Measurements from ENCODE around the gene ATP9B.

The ATP9B gene

GRCh38 chr18:79336556-79337142, 267.5 kb downstream of the ATP9B start:
- DNase-seq = no peak

DNA sequence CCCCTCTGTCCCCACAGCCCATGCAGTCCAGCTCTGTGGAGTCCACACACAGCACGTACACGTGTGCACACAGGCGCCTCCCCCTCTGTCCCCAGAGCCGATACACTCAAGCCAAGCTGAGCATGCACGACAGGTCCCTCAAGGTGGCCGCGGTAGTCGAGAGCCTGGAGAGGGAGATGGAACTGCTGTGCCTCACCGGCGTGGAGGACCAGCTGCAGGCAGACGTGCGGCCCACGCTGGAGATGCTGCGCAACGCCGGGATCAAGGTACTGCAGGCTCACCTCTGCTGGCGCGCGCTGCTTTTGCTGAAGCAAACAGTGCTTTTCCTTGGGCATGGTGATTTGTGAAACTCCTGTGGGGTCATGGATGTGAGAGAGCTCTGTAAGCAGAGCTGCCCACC, 268.0 kb downstream of the ATP9B start:
- no peak for DNase-seq

DNA sequence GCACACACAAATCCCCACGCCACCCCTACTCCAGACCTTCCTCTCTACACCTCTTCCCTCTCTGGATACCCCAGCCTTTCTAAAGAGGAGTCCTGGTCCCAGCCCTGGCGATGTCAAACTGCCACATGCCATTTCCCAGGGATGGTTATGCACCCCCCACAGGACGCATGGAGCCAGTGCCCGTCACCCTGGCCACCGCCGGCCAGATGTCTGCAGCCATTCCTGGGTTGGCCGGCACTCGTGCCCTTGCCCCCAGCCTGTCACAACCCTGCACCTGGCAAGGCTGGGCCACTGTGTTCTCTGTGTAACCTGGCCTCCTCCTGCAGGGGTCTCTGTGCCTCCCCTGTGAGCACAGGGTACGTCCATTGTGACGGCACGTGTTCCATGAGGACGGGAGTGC, 268.4 kb downstream of the ATP9B start:
- no peak for DNase-seq

- no peak for DNase-seq
Measured at GRCh38 chr18:79339094-79339908, 270.1 kb downstream of the ATP9B start.

DNA sequence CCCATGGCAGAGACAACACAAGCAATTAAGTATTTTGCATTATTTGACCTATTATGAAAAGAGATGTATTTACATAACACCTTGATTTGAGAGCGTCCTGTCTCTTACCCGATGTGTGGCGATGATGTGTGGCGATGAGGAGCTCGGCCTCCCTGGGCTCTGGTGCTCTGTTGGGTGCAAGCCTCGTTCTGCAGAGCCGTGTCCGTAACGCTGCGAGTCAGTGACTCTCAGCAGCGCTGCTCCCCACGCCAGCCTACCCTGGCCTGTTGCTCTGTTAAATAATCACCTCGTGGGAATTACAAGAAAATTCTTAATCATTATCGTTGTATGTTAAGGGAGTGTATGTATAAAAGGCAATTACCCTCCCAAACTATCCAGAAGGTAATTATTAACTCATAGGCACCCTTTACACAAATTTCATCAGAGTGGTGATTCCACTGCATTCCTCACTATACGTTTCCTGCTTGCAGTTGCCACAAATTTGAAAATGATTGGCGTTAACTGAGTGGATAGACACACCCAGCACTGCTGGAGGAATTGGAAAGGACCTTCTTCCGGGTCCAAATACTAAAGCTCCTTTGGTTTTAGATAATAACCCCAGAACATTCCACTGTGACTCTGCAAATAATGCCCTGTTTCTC, 274.5 kb downstream of the ATP9B start:
- DNase-seq = no peak

GRCh38 chr18:79344208-79344581, 275.0 kb downstream of the ATP9B start:
- DNase-seq = no peak

GRCh38 chr18:79345366-79345765, 276.2 kb downstream of the ATP9B start:
- DNase-seq = no peak

GRCh38 chr18:79345981-79346380, 276.8 kb downstream of the ATP9B start:
- DNase-seq = no peak

- no peak for DNase-seq
Measured at GRCh38 chr18:79348066-79348465, 278.9 kb downstream of the ATP9B start.

- no peak for DNase-seq
Measured at GRCh38 chr18:79352432-79352831, 283.2 kb downstream of the ATP9B start.

DNA sequence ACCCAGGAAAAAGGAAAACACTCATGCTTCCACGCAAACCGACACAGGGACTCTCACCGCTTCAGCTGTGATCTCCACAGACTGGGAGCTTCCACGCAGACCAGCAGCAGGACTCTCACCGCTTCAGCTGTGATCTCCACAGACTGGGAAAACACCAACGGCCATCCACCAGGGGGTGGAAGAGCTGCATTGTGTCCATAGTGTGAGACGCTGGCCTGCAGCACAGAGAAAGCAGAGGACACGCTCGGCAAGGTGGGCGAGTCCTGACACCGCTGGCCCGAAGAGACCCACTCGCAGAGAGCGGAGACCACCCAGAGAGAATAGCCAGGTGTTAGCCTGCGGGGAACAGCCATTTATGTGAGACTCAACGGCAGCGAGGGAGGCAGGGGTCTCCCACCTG, 284.1 kb downstream of the ATP9B start:
- DNase-seq = no peak

GRCh38 chr18:79354350-79354749, 285.2 kb downstream of the ATP9B start:
- DNase-seq = no peak

DNA sequence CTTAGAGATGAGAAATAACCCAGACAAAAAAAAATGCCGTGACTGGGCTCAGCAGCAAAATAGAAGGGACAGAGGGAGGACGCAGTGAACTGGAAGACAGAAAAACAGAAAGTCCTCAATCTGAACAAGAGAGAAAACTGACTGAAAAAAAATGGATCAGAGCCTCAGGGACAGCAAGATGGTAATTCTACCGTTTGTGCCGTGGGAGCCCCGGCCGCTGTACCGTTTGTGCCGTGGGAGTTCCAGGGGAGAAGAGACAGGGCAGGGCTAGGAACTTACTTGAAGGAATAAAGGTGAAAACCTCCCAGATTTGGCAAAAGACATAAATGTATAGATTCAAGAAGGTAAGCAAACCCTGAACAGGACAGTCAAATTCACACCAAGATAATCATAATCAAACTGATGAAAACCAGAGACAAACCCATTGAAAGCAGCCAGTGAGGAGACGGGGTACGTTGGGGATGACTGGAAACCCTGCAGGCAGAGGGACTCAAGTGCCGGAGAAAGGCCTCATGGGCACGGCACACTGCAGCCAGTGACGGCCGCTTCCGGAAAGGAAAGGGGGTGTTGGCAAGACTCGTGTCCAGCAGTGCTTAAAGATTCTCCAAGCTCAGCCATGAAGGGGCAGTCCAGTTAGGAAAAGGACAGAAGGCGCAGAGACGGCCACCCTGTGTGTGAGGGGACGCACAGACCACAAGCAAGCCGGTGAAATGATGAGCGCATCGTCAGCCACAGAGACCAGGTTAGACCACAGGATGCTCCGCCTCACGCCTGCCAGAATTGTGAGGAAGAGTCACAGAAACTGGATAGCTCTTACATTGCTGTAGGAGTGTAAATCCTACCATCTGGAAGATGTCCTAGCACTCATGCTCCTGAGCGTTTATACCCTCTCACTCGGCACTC, 286.5 kb downstream of the ATP9B start:
- no peak for DNase-seq

DNA sequence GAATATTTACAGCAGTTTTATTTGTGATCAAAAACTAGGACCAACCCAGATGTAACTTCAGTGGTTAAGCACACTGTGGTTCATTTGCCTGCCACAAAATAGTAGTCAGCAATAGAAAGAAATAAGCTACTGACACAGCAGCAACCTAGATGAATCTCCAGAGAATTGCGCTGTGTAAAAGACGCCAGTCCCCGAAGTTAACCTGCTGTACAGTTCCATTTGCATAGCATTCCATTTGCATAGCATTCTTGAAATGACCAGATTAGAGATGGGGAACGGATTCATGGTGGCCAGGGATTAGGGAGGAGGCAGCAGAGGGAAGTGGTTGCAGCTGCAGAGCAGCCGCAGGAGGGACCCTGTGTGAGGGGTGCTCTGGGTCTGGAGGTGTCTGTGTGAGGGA, 287.2 kb downstream of the ATP9B start:
- no peak for DNase-seq

GRCh38 chr18:79360933-79361332, 291.7 kb downstream of the ATP9B start:
- DNase-seq = no peak

DNA sequence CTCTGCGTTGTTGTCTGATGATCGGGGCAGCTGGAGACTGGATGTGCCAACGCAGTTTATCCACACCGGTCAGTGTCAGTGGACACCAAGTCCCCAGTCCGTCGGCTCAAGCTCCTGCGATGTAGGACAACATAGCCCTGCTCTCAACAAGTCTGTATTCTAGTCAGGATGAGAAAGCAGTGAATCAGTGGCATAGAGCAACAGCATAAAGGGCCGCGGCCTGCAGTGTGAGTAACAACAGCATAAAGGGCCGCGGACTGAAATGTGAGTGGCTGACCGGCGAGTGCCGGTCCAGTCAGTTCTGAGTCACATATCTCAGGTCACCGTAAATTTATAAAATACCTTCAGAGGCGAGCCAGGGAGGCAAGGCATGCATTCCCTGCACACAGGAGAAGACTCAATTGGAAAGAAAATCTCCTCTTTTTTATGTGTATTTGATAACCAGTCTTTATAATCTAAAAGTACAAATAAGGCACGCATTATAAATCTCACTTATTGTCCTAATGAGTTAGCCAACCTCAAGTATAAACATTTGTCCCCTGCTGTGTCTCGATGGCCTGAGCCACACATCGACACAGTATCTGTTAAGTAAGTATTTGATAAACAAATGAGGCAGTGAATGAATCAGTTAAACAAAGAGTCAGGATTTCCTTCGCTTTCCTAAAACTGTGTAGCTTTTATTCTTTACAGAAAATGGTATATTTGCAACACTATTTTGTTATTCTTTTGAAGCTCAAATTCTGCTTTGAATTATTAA, 292.8 kb downstream of the ATP9B start:
- no peak for DNase-seq

GRCh38 chr18:79365701-79366100, 296.5 kb downstream of the ATP9B start:
- no peak for DNase-seq

DNA sequence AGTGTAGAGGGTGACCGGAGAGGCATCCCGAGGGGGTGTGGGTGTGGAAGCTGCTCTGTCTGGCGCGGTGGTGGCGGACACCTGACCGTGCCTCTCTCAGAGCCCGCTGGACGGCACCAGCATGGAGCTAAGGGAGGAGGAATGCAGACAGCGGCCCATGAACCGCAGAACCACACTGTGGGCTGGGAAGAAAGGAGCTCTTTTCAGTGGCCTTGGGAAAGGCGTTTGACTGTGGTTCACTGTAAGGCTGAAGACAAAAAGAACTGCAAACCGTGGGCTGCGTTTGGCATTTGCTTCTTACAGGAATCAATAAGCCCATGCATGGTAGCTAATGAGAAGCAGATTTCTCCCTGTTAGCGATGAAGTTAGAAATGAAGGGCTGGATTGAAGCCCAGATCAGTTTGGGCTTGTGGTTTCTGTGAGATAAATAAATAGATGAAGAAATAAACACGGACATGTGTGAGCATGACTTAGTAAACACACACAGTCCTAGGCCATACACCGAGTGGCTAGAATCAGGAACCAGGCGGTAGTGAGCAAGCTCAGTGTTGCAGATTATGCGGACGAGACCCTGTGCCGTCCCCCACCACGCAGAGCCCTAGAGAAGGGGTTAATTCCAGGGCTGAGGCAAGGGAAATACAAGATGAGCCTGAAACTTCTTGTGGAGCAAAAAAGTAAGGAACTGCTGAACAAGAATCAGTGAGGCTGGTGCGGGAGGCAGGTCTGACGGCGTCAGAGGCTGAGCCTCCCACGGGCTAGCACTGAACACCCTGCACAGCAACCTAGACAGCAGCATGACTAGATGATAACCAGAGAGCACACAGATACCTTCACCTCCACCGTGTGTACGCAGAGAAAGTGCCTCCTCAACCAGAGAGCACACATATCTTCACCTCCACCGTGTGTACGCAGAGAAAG, 297.2 kb downstream of the ATP9B start:
- no peak for DNase-seq

DNA sequence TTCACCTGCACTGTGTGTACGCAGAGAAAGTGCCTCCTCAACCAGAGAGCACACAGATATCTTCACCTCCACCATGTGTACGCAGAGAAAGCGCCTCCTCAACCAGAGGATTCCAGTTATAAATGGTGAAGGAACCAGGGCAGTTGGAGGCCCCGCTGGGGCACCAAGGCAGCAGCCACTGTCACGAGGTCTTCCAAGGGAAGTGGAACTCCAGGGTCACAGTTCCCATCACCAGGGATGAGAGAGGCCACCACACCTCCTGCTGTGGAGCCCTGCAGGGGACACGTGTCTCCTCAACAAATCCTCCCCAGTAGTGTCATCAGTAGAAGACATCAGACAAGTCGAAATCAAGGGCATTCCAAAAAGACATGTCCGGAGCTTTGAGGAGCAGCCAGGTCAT, 298.3 kb downstream of the ATP9B start:
- DNase-seq = no peak

- no peak for DNase-seq
Measured at GRCh38 chr18:79367989-79368388, 298.8 kb downstream of the ATP9B start.

DNA sequence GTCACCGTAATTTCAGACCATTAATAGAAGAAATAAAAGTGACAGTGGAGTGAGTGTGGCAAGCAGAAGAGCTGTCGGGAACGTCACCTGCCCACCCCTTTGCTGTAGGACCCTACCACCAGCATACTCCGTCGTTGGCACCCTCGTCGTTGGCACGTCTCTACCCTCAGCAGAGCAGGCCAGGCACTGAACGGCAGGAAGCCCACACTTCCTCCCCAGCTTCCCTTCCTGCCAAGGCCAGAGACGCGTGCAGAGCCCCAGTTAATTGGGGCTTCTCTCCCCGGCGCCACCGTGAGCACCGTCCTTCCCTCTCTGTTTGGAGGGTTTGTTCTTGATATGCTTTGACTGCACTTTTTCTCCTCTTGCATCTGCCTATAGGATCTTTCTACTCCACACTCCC, 299.5 kb downstream of the ATP9B start:
- DNase-seq = no peak
